Testis (tissue), 2 donors: ENCODE data around the gene RGS7.

ENCODE experiments used
- POLR2A ChIP-seq: fragments of 450-650 bp; IDR thresholded peaks from one replicate; pipeline ENCODE4 v1.6.1; 2017; ENCODE audit warnings: antibody characterized with exemption, mild to moderate bottlenecking, moderate library complexity
- TF ChIP-seq, protein P1 (sequence below), 3 experiments: fragments of 450-650 bp in 2 of 3; fragments of 200-600 bp in 1 of 3; sonication (generic) in 1 of 3; IDR thresholded peaks; one replicate each; pipeline ENCODE4 v1.5.1; 2016 to 2019; ENCODE audit warnings: antibody characterized with exemption in 3 of 3, mild to moderate bottlenecking in 2 of 3, moderate library complexity in 1 of 3

DNA sequence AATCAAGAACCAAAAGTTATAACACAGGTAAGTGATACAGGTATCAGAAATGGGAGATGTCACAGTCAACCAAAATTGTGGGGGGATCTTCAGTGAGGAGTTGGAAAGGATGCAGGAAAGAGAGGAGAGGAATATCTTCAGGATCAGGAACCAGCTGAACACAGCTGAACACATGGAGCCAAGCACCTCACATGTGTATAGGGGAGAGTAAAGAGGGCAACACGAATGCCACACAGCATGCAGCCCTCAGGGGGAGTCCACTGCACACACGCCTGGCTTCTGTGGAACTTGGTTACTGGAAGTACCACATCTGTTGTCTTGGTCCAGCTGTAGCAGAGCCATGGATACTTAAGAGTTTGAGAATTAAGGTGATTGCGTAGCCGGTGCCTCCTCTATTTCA lies 218.8 kb downstream of the RGS7 start:
- no peak for TF ChIP-seq POLR2A
- TF ChIP-seq, protein P1, sequence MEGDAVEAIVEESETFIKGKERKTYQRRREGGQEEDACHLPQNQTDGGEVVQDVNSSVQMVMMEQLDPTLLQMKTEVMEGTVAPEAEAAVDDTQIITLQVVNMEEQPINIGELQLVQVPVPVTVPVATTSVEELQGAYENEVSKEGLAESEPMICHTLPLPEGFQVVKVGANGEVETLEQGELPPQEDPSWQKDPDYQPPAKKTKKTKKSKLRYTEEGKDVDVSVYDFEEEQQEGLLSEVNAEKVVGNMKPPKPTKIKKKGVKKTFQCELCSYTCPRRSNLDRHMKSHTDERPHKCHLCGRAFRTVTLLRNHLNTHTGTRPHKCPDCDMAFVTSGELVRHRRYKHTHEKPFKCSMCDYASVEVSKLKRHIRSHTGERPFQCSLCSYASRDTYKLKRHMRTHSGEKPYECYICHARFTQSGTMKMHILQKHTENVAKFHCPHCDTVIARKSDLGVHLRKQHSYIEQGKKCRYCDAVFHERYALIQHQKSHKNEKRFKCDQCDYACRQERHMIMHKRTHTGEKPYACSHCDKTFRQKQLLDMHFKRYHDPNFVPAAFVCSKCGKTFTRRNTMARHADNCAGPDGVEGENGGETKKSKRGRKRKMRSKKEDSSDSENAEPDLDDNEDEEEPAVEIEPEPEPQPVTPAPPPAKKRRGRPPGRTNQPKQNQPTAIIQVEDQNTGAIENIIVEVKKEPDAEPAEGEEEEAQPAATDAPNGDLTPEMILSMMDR (IDR thresholded peaks at IDR 0.05) = no peak
